ENCODE measurements around the gene BCR.

DNA sequence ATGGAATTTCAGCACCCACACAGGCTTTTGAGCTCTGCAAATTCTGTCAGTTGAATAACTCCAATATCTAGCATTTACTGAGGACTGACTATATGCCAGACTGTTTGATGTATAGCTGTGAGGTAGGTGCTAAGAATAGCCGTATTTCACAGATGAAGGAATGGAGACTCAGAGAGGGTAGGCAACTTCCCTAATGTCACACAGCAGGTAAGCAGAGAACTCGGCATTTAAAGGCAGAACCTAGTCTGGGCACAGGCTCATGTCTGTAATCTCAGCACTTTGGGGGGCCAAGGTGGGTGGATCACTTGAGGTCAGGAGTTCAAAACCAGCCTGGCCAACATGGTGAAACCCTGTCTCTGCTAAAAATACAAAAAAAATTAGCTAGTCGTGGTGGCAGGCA, 184.1 kb downstream of the BCR start:
- no peak for TF ChIP-seq POLR2A (IDR thresholded peaks at IDR 0.05)
- TF ChIP-seq, protein P1, sequence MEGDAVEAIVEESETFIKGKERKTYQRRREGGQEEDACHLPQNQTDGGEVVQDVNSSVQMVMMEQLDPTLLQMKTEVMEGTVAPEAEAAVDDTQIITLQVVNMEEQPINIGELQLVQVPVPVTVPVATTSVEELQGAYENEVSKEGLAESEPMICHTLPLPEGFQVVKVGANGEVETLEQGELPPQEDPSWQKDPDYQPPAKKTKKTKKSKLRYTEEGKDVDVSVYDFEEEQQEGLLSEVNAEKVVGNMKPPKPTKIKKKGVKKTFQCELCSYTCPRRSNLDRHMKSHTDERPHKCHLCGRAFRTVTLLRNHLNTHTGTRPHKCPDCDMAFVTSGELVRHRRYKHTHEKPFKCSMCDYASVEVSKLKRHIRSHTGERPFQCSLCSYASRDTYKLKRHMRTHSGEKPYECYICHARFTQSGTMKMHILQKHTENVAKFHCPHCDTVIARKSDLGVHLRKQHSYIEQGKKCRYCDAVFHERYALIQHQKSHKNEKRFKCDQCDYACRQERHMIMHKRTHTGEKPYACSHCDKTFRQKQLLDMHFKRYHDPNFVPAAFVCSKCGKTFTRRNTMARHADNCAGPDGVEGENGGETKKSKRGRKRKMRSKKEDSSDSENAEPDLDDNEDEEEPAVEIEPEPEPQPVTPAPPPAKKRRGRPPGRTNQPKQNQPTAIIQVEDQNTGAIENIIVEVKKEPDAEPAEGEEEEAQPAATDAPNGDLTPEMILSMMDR (IDR thresholded peaks at IDR 0.05), result no peak
